Measurements from ENCODE around the gene RABL6.

DNA sequence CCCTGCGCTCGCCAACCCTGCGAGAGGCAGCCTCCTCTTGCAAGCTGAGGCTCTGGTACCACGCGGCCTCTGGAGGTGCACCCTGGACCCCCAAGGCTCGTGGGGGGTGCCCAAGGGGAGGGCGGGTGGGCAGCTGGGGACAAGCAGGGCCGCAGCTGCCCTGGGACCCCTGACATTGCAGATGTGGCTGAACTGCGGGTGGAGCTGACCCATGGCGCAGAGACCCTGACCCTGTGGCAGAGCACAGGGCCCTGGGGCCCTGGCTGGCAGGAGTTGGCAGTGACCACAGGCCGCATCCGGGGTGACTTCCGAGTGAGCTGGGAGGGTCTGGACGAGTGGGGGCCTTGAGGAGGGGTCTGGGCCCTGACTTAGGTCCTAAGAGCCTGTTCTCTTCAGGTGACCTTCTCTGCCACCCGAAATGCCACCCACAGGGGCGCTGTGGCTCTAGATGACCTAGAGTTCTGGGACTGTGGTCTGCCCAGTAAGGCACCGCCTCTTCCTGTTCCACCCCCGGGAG is 45.9 kb downstream of the RABL6 start:
- TF ChIP-seq, protein P1, sequence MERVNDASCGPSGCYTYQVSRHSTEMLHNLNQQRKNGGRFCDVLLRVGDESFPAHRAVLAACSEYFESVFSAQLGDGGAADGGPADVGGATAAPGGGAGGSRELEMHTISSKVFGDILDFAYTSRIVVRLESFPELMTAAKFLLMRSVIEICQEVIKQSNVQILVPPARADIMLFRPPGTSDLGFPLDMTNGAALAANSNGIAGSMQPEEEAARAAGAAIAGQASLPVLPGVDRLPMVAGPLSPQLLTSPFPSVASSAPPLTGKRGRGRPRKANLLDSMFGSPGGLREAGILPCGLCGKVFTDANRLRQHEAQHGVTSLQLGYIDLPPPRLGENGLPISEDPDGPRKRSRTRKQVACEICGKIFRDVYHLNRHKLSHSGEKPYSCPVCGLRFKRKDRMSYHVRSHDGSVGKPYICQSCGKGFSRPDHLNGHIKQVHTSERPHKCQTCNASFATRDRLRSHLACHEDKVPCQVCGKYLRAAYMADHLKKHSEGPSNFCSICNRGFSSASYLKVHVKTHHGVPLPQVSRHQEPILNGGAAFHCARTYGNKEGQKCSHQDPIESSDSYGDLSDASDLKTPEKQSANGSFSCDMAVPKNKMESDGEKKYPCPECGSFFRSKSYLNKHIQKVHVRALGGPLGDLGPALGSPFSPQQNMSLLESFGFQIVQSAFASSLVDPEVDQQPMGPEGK (CRISPR knock-in tag; IDR thresholded peaks at IDR 0.05; ENCODE audit: borderline replicate concordance) = no peak
- TF ChIP-seq CSDC2 (CRISPR knock-in tag; IDR thresholded peaks at IDR 0.05) = no peak

Data from SK-N-SH treated with all-trans-retinoic acid at 6 μM for 48 hours (cell line).